Stimulated activated CD8-positive, alpha-beta memory T cell treated with anti-CD3 and anti-CD28 coated beads, Interleukin-15, amount 100 ng/mL, for 48 hours (primary cell): Measurements from ENCODE around the gene KCTD18.

Source experiments
- DNase-seq, 2 donors: peaks; one replicate each; pipeline ENCODE4 v3.0.0-alpha.2; 2020; ENCODE audit warnings: low read depth in 2 of 2

KCTD18 gene

DNA sequence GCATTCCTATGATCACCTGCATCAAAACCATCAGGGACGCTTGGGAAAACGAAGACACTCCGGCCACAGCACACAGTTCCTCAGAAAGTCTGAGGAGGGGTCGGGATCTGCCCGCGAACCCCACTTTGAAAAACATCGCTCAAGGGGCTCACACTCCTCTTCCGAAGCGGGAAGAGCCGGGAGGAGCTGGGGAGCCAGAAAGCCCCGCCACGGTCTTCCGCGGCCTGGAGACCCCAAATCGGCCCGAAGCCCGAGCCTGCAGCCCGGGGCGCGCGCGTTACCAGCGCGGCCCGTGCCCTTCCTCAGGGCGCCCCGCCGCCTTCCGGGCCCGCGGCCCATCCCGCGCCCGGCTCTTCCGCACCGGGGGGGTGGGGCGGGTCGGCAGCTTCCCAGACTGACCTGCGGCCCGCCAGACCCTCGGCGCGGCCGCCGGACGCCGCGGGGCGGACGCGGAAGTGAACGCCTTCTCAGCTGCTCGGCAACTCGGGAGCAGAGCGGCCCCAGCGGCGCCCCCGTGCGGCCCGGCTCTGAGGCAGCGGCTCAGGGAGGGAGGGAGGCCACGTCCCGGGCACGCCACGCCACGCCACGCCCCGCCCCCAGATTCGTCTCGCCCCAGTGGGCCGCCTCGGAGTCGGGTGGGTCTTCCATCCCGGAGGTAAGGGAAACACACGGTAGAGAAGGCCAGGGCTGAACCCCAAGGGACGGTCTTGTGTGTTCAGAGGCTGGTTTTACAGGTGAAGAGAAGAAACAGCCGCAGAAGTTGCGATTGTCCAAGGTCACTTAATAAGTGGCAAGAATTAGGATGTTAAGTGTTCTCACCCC is at the start of gene KCTD18:
TSS of gene KCTD18 (minus strand) at position 457 of the 822 bp plus-strand sequence. CDS start 3,052 bp downstream, outside the sequence.
- peak; percentile 87 to 89 for DNase-seq

DNA sequence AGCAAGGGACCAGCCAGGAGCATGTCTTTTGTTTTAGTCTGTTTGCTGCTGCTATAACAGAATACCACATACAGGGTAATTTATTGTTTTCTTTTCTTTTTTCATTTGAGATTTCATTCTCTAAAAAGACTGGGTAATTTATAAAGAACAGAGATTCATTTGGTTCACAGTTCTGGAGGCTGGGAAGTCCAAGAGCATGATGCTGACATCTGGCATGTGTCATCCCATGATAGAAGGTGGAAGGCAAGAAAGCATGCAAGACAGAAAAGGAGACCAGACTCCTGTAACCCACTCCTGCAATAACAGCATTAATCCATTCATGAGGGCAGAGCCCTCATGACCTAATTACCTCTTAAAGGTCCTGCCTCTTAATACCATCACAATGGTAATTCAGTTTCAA is 30.9 kb upstream of the KCTD18 start:
- no peak for DNase-seq

DNA sequence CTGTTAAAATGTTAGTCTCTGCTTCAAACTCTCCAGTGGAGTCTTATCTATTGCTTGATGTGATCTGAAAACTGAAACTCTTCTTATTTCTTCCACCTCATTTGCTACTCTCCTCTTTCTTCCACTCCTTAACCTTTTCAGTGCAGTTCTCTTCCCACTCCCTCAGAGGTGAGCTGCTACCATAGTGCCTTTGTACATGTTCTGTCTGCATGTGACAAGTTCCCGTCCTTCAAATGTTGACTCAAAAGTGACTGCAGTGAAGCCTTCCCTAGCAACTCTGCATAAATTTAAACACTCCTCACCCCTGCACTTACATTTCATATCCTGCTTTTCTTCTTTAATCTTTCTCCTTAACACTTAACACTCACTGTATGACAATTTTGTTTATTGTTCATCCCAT is 28.3 kb upstream of the KCTD18 start:
- no peak for DNase-seq

DNA sequence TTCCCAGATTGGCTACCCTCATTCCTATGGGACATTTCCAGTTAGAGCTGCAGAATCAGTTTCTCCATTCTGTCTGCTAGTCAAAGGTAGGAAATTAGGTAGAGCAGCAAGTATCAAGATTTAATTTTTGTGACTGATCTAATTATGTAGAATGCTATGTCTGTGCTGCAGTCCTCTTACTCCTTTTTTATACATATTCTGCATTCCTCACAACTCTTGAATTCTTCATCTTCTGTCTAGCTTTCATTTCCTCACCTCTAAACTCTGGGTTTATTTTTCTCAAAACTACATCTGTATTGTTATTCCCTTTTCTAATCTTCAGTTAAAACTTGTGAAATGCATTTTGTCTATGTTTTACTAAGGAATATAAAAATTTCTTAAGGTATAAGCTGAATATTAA is 24.7 kb upstream of the KCTD18 start:
- no peak for DNase-seq

DNA sequence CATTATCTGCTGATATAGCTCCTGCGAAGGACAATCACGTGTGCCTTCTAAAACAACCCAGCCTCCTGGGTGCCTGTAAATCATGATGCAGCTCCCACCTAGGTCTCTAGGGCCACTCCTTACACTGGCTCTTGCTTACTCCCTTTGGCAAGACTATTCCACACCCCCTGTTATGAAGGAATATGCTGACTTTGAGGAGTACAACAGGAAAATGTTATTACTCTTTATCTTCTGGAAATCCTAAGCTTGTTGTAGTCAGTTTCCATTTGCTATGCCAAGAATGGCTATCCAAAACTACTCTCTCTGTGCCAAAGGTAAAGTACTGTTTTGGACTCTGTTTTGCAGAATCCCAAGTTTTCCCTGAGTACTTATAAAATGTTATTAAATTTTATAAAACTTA is 23.9 kb upstream of the KCTD18 start:
- DNase-seq = no peak

DNA sequence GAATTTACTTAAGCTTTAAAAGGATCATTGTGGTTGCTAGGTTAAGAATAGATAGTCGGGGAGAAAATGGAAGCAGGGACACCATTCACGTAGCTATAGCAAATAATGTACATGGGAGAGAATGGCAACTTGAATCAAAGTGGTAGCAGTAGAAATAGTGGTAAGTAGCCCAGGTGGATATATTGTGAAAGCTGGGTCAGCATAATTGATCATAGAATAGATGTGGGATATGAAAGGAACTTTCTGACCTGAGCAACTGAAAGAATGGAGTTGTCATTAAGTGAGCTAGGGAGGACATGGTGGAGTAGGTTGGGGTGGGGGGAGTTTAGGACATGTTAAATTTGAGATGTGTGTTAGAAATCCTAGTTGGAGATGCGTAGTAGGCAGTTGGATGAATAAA is 18.4 kb upstream of the KCTD18 start:
- no peak for DNase-seq

DNA sequence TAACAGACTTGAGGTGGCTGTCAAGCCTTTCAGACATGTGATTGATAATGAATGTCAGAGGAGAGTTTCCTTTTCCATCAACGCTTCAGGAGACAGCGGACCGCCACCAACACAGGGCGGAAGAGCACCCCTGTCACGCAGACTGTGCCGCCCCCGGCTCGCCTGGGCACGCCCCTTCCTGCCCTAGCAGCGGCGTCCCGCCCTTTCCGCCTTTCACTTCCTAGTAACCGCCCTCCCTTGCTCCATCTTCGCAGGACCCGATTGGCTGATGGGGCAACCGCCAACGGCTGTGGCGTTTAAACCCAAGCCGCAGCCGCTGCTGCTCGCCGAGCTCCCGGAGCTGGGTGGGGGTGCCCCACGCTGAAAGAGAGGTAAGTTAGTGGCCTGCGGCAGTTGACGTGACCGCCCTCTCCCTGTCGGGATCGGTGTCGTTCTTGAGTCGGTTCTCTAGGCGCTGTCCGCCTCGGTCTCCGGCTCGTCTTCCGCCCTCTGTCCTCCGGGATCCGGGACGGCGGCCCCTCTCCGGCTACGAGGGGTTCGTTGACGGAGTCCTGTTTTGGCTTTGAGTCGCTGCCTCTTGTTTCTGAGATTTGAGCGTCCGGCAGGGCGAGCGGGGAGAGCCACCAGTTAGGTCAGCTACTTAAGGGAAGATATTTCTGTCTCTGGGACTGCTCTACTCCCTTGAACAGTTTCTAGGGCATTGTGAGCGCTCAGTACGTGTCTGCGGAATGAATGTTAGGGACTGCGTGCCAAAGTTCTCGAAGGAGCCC is 16.2 kb upstream of the KCTD18 start, which contains the start of gene SGO2:
TSS of gene SGO2 (plus strand) at position 326 of the 770 bp plus-strand sequence. CDS start 6,769 bp downstream, outside the sequence.
- DNase-seq = peak; percentile 96

DNA sequence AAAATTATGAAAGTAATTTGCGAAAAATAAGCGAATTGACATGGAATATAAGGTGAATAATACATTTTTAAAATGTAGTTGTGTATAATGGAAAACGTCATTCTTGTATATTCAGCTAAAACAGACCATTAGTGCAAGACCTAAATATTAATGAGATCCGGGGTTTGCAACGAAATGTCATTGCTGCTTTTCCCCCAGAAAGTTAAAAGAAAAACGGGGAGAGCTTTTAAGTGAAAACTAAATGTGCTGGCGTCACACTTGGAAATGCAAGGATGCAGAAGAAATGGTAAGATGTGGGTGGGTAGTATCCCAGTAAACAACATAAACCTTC is 15.6 kb upstream of the KCTD18 start:
- no peak for DNase-seq

DNA sequence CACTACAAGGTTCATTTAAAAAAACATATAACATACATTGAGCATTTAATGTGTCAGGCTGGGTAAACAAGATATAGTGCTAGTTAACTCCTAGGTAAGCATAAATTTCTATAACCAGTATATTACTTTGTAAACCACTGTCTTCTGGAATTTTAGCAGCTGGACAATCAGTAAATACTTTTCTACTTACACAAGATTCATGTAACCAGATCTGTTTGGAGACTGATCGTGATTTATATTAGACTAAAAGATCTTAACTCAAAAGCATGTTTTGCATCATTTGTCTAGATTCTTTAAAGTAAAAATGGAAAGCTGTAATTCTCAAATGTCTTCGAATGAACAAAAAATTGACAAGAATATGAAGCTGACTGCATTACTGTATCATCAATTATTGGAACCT is 15.2 kb upstream of the KCTD18 start:
- no peak for DNase-seq

DNA sequence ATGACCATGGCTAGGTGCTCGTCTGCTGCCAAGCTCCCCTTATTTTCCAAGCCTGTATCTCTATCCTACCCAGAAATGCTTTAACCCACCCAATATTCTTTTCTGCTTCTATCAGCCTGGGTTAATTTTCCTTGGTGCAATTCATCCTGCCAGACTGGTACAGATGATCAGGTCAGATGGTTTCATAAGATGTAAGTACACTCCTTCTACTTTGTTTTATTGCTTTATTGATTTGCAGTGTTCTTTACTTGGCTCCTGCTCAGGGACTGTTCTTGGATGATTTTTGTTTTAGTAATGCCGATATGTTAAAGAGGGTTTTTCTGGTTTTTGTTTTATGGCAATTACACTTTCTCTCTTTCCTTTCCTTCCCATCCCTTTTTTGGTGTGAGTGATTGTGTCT is 13.7 kb upstream of the KCTD18 start:
- no peak for DNase-seq

DNA sequence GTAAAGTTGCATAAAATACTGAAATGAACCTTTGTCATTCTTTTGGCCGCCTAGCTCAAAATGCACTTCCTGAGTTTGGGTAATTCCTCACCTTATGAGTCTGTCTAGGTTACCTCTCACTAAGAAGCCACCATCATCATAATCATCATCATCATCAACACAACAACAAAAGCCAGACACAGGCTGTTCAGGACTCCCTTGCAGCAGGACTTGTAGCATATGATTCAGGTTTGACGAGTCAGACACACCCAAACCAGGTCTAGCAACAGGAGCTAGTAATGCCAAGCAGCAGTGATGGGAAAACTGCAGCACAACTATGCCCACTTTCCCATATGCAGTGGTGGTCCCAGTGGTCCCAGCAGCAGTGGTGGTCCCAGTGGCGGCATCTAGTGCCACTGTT is 13.3 kb upstream of the KCTD18 start:
- no peak for DNase-seq

DNA sequence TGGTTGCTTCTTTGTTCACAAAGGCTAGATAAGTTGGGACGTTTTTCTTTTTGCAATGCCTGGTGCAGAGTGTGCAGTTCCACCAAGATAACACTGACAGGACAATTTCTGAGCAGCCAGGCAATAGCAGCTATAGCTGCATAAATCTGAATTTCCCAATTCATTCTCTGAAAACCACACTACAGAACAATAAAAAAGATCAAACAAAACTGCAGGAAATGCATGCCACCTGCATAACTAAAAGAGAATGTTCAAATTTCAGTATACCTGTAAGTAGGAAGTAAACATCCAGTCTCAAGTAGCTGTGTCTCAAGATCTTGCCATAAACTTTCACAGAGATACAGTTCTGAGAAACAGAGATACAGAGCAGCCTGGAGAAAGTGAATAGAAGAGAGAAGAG is 5.3 kb upstream of the KCTD18 start:
- no peak for DNase-seq

DNA sequence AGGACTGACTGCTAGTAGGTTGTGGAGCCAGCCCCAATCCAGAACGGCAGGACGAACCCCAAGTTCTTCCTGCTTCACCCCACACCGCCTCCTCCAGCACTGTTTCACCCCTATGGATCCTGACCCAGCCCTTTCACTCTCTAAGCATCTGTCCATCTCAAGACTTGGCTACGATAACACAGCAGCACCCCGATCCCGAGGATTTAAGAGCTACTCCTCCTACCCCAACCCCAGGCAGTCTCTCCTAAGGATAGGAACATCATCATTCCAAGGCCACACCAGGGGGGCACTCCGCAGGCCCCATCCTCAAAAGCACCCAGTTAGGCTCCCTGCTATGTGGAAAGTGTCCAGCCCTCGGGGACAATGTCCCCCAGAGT is 645 bp downstream of the KCTD18 start:
- DNase-seq = no peak

DNA sequence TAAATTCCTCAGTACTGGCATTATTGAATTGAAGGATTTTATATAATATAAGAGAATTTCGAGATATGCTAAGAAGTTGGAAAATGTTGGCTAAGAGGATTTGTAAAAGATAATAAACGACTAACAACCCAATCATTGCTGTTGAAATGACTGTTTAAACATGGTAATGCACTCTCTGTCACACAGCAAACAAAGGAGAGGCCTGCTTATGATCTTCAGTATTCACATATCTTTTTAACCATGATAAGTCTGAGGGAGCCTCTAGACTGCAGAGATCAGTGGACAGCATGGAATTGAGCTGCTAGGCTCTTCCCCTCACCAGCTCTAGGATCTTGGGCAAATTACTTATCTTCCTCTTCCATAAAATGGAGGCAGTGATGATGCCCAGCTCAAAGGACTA is 2.7 kb downstream of the KCTD18 start:
- DNase-seq = no peak

DNA sequence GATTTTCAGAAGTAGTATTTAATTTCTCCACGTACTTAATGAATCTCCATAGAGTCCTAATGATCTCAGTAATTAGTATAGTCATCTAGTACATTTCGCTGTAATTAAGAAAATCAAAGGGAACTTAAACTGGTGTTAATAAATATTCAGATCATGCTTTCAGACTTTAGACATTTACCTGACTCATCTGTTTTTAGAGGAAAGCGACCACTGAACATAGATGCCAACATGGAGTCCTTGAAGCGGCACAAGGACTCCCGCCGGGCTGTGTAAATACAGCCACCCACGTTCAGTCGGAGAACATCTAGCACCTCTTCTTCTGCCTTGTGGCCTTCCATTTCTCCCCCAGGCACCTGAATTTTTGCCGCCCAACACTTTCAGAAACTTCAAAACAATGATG is 3.2 kb downstream of the KCTD18 start:
- DNase-seq = no peak

DNA sequence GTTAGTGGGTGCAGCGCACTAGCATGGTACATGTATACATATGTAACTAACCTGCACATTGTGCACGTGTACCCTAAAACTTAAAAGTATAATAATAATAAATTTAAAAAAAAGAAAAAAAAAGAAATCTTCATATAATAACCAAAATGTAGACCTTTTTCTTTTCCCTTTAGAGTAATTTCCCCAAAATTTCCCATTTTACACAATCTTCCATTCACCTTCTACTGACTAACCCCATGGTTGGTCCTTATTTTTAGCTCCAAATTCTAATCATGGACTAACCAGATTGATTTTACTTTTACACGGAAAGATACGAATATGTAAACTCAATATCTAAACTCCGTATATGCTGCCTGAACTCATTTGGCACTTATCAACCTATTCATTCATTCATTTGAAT is 7.7 kb downstream of the KCTD18 start:
- no peak for DNase-seq

DNA sequence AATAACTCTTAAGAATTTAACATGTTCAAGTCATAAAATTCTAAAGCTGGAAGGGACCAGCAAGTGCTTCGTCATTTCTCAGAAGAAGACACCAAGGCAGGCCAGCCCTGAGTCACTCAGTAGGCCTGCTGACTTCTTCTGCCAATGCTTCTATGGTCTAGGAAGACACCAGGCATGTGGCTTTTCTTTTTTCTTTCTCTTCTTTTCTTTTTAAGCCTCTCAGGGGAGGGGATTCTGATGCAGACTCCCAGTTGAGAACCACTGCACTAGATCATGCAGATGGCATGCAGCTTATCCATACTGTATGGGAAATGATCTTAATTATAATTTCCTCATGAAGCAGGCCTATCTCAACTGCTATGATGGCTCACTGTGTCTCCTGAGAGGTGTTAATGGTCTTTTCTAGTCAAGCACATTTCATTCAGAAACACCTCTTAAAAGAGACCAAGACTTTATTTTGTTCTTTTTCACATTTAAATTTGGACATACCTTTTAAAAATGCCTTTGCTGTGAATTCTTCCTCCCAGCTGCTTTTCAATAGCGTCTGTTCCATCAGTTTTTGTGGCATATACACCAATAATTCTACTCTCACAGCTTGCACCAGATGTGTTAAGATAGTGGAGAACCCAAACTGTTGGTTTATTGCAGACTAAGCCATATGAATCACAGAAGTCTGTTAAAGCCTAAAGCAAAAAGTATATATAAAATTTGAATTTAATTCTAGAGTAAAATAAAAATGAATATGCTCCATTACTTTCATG is 11.3 kb downstream of the KCTD18 start:
- DNase-seq = no peak

DNA sequence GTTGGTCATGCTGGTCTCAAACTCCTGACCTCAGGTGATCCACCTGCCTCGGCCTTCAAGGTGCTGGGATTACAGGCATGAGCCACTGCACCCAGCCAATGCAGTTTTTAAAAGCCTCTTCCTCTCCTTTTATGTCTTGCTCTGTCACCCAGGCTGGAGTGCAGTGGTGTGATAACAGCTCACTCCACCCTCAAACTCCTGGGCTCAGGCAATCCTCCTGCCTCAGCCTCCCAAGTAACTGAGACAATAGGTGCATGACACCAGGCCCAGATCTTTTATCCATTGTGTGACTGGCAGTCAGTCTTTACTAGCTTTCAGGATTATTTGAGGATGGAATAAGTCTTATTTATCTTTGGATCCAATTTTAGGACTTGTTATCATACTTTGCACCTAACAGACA is 13.2 kb downstream of the KCTD18 start:
- DNase-seq = no peak

DNA sequence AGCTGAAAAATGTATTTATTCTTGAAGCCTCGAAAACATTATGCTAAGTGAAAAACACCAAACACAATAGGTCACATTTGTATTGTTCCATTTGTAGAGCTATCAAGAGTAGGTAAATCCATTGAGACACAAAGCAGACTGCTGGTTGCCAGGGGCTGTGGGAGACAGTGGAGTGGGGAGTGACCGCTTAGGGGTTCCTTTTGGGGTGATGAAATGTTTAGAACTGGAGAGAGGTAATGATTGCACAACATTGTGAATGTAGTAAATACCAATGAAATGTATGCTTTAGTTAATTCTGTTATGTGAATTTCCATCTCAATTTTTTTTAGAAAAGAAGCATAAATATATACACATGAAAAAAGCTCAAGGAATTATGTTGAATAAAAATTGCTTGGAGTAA is 15.8 kb downstream of the KCTD18 start:
- DNase-seq = no peak

DNA sequence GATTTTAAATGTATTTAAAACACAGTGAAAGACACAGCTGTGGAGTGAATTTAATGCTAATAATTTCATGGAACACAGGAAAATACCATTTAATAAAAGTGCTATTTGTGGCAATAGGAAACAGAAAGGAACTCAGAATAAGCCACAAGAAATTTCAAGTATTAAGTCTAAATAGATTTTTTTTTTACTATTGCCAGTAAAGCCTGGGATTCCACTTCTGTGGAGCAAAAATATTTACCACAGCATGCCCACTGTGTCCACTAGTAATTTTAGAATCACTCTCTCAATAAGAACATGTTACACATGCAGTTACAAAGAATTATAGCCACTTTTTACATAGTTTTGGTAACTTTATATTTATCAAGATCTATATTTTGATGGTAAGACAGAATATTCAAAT is 17.2 kb downstream of the KCTD18 start:
- DNase-seq = no peak

DNA sequence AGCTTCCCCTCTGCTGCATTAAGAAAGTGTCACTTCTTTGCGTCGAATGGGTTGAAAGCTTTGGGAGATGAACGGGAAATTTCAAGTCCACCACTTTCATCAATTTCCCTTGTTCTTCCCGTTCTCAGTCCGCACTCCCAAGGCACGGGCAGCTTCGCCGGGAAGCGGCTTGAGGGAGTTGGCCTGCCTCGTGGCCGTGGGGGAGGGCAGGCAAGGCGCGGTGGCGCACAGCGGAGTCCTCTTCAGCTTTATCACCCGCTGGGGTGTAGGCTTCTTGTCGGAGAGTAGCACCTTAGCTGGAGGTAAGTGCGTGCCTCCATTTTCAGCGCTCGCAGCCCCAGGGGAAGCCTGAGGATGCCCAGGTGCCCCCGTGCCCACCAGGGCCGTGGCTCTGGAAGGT is 19.9 kb downstream of the KCTD18 start:
- no peak for DNase-seq

DNA sequence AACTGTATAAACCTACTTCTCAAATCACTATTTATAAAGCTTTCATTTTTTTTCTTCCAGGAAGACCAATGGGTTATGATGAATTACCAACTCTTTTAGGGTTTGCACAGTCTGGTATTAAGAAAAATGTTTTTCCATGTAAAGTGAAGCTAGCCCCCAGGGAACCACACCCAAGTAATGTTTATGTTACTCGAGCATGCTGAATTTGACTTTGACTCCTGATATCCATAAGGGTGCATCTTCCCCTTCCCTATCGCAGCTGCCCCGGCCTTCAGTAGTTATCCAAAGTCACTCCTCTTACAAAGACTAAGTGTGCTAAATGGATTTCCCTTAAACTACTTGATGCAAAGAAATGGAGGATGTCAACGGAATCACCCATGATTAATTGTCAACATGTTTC is 21.7 kb downstream of the KCTD18 start:
- no peak for DNase-seq

DNA sequence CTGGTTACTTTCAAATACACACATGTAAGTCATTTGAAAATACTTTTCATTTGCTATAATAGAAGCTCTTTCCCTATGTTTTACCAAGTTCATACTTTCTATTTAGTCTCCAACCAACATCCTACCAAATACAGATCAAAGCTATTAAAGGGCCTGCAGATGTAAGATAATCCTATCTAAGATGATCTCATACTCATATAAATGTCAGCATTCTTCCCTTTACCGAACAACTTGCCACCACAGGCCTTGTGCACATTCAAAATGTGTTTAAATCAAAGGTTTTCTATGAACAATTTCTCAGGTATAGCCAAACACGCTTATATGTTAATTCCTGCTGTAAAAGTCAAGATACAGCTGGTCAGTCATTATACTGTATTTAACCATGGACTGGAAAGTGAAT is 23.3 kb downstream of the KCTD18 start:
- DNase-seq = no peak
